GM19193 (cell line): Measurements from ENCODE around the gene FUT8.

Source experiments
- POLR2A ChIP-seq: IDR thresholded peaks from 4 replicates; pipeline ENCODE4 v1.6.1; 2011; ENCODE audit not compliant: insufficient read depth, insufficient read length; ENCODE audit errors: extremely low read depth

FUT8 gene

DNA sequence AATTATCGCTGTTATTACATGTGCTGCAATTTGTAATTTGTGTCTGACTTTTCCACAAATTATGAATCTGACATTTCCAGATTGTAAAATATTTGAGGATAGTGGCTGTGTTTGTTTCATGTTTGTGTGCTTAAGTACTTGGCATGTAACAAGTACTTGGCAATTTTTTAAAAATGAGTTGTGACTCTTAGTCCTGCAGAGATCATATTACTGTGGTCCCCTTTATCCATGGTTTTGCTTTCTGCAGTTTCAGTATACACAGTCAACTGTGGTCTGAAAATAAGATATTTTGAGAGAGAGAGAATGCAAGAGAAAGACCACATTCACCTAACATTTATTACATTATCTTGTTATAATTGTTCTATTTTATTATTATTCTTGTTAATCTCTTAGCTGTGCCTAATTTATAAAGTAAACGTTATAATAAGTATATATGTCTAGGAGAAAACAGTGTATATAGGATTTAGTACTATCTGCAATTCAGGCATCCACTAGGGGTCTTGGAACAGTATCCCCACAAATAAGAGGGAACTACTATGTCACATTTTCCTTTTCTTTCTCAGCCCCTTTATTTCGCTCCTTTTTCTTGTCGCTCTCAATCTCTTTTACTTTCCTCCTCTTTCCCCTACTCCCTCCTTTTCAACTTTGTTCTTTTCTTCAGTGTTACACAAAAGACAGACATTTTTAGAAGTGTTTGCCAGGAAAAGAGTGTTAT, 176.1 kb downstream of the FUT8 start:
- no peak for TF ChIP-seq POLR2A

DNA sequence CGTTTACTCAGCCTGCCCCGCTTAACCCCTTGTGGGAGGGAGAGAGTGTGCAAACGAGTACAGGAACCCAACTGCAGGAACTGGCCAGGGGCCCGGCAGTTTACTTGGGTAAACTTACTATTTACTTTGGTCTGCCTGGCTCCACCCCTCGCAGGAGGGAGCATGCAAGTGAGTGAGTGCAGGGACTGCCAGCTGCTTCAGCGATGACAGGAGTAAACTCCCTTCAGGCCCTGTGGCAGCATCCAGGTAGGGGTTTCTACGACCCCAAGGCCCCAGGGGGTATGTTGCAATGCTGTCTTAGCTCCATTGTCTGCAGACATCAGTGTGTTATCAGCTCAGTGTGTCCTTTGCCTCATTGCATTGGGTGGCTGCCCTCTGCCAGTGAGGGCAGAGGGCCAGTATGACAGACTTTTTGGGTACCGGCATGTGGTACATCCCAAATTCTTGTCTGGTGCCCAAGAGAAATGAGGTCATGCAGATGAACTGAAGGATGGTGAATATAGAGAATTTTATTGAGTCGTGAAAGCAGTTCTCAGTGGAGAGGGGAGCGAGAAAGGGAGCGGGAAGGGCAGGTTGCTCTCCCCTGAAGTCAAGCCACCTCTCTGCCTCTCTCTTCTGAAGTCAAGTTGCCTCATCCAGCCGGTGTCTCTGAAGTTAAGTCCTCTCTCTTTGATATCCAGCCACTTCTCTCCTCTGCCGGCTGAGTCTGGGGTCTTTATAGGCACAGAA, 181.8 kb downstream of the FUT8 start:
- no peak for TF ChIP-seq POLR2A

DNA sequence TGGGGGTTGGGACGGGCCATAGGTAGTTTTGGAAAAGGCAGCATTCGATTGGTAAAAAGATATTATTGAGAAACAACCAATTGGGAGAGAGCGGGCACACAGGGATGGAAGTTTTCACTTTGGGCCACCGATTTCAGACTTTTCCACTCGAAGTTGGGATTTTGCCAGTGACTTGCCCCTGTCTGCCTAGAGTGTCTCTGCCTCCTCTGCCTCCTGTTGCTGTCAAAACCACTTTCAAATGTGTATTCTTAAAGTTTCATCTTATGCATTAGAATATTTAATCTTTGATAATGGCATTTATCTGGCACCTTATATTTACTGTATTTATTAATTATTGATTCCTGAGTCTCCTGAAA, 182.3 kb downstream of the FUT8 start:
- TF ChIP-seq POLR2A: no peak

DNA sequence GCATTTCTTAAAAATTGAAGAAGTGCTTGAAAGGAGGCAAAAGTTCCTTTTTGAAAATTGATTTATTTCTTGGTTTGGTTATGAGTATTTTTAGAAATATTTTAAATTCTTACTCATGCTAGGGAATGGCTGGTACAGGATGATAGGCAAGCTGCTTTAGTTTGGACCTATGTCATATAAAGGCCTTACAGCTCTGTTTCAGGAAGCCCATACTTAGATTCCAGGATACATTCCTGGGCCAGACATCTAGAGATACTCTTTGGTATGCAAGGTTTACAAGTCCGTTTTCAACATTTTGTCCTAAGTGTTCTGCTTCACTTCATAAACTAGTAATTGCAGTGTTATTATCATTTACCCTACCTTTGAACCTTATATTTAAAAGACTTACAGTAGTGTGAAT, 186.8 kb downstream of the FUT8 start:
- TF ChIP-seq POLR2A: no peak

DNA sequence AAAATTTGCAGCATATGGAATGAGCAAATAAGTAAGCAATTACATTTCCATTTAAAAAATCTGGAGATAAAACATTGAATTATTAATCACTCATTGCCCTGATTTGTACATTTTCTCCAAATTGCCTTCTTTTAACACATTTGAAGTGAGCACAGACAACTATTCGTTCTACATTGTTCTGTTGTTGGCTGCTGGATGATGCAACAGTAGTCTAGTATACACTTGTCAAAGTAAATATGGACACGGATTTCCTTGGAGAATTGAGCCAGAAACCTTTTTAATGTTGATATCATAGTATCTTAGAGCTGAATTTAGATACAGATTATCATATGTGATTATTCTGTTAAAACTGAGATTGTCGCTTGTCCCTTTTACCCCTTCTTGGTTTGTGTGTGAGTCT, 188.2 kb downstream of the FUT8 start:
- no peak for TF ChIP-seq POLR2A

DNA sequence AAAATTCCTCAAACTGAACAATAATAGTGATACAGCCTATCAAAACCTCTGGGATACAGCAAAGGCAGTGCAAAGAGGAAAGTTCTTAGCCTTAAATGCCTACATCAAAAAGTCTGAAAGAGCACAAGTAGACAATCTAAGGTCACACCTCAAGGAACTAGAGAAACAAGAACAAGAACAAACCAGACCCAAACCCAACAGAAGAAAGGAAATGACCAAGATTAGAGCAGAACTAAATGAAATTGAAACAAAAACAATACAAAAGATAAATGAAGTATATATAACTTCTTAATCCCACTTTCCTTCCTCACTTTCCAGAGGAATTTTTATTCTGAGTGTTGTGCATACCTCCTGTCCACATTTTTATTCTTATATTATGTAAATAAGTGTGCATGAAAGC, 192.0 kb downstream of the FUT8 start:
- no peak for TF ChIP-seq POLR2A

DNA sequence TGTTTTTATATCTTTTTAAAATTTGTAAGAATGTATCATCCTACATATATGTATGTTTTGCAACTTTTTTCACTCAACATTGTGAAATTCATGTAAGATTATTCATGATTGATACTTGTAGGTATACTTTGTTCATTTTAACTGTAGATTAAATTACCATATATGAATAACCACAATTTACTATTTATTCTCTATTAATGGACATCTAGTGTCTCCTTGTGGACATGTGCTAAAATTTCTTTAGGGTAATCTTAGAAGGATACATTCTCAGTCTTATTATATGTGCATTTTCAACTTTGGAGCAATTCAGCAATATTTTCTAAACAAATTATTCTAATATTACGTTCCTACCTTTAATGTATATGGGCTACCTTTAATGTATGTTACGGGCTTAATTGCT, 192.4 kb downstream of the FUT8 start:
- TF ChIP-seq POLR2A: no peak

DNA sequence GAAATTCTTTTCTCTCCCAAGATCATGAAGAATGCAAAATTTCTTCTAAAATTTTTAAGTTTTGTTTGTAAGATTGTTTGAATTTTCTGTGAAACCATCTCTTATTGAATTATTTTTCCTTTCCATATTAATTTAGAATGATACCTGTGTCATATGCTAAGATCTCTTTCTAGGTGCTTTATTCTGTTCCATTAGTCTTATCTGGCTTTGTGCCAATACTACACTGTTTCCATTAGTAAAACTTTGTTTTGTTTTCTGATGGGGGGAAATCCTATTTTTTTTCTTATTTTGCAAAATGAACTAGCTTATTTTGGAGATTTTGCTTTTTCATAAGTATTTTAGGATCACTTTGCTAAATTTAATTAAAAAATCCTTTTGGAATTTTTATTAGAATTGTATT, 193.9 kb downstream of the FUT8 start:
- no peak for TF ChIP-seq POLR2A

DNA sequence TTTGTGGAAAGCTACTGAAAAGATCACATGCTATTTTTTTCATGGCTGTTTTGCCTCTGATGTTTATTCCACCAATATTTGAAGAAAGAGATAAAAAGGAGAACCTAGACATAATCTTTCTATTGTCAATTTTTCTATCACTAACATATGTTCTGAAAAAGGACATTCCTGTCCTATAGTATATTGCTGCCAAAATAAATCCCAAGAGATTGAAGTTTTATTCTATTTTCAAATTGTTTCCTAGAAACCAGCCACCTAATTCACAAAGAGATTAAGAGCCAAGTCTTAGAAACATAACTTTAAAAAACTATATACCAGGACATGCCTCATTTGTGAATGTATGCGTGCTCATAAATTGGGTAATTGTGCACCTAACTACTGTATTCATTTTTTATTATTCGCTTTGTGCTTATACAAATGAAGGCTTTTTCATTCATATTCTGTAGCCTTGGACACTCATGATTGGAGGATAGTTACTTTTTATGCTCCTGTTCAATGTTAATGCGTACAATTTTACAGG, 200.7 kb downstream of the FUT8 start:
- no peak for TF ChIP-seq POLR2A

DNA sequence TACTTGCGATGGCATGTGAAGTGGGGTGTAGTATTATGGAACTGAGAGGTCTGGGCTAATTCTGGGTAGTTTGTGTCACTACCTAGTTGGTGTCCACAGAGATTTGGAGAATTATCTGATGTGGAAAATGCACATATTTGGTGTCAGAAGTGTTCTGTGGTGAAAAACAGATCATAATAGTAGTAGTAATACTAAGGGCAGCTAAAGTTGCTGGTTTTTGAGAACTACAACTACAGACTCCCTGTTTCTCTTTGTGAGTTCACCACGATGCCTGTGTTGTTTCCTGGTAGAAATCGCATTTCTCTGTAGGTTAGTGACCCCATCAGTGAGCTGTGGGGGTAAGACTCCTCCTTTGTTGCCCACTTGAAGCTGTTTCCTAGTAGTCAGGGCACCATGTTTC, 206.5 kb downstream of the FUT8 start:
- no peak for TF ChIP-seq POLR2A

DNA sequence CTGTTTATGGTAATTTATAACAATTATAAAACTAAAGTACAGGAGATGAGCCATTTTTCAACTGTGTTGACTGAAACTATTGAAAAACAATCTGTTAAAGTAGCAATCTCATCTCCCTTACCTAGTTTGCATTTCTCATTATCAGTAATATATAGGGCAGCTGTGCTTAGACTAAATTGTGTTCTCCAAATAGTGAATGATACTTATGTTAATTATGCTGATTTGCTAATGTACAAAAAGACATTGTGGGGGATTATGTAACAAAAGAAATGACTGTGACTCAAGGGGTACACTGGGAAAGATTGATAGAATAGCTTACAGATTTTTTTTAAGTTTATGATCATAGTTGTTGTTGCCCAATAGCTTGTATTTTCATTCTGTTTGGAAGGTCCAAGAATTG, 207.7 kb downstream of the FUT8 start:
- TF ChIP-seq POLR2A: no peak

DNA sequence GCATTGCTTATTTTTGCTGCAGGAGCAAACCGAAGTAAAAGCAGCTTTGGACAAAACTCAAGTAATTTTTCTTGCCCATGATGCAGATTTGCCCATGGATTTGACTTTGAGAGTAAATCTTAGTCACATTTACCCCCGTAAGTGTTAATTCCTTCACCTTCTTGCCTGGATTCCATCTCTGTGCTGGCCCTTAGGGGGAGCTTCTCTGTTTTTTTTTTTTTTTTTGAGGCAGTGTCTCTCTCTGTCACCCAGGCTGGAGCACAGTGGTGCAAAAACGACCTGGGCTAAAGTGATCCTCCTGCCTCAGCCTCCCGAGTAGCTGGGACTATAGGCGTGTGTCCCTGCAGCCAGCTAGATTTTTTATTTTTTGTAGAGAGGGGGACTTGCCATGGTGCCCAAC, 210.2 kb downstream of the FUT8 start:
- no peak for TF ChIP-seq POLR2A

DNA sequence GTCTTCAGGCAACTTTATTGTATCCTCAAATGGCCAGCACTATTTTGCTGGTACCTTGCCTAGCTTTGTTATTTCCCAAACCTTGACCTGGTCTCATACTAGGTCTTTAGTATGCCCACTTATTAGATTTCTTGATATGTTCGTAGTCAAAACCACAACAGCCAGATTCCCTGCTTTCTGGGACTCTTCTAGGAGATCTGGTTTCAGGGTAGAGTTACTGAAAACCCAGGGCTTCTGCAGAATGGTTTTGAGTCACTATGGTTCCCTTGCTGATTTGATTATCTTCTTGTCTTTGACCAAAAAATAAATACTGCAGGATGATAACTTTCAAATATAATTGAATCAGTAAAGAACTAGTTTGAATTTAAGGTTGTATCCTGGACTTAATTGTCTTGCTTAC, 211.2 kb downstream of the FUT8 start:
- TF ChIP-seq POLR2A: no peak

DNA sequence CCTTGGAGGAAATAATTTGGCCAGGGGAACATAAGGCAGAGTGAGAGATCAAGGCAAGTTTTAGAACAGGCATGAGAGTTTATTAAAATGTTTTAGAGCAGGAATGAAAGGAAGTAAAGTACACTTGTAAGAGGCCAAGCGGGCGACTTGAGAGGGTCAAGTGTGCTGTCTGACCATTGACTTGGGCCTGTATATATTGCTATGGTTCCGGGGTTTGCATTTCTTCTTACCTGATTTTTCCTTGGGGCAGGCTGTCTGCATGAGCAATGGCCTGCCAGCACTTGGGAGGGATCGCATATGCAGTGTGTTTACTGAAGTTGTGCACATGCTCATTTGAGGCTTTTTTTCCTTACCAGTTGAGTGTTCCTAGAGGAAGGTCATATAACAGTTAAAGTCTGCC, 214.8 kb downstream of the FUT8 start:
- TF ChIP-seq POLR2A: no peak

DNA sequence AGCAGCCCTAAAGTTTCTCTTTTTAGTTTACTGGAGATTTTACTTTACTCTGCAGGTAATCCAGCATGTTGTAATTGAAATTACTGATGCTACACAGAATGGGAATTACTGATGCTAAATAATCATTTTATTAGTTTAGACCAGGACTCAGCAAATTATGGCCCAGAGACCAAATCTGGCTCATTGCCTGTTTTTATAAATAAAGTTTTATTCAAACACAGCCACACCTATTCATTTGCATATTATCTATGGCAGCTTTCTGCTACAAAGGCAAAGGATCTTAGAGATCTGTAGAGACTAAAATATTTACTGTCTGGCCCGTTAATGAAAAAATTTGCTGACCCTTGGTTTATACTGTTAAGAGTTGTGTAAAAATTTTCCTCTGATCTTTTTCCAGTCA, 216.1 kb downstream of the FUT8 start:
- TF ChIP-seq POLR2A: no peak

DNA sequence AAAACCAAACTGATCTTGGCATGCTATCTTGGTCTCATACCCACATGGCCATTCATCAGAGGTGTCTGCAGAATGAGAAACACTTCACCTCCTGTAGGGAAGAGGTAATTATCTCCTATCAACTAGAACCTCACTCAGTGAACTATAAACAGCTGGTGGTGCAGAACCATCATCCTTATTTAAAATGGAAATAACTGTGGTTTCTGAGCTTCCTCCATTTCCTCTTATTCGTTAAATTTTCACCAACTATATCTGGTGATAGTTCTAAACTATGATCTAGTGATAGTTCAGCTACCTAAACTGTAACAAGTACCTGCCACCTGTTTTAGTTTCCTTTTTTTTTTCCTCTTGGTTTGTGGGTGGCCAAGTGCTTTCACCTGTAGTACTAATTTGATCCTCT, 218.5 kb downstream of the FUT8 start:
- no peak for TF ChIP-seq POLR2A
